ENCODE results near the gene HNRNPUL1.

Gene HNRNPUL1

GRCh38 chr19:41248895-41249294 lies 15.3 kb upstream of the HNRNPUL1 start:
- TF ChIP-seq, protein P1, sequence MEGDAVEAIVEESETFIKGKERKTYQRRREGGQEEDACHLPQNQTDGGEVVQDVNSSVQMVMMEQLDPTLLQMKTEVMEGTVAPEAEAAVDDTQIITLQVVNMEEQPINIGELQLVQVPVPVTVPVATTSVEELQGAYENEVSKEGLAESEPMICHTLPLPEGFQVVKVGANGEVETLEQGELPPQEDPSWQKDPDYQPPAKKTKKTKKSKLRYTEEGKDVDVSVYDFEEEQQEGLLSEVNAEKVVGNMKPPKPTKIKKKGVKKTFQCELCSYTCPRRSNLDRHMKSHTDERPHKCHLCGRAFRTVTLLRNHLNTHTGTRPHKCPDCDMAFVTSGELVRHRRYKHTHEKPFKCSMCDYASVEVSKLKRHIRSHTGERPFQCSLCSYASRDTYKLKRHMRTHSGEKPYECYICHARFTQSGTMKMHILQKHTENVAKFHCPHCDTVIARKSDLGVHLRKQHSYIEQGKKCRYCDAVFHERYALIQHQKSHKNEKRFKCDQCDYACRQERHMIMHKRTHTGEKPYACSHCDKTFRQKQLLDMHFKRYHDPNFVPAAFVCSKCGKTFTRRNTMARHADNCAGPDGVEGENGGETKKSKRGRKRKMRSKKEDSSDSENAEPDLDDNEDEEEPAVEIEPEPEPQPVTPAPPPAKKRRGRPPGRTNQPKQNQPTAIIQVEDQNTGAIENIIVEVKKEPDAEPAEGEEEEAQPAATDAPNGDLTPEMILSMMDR (conservative IDR thresholded peaks at IDR 0.05): no peak
- no peak for TF ChIP-seq ZFX (IDR thresholded peaks at IDR 0.05)
- H3K27ac ChIP-seq: no peak overlapping the region

GRCh38 chr19:41249707-41250423 lies 14.3 kb upstream of the HNRNPUL1 start:
- no peak overlapping the region for H3K27ac ChIP-seq
- no peak for TF ChIP-seq ZFX (IDR thresholded peaks at IDR 0.05)
- TF ChIP-seq, protein P1 (conservative IDR thresholded peaks at IDR 0.05): no peak

DNA sequence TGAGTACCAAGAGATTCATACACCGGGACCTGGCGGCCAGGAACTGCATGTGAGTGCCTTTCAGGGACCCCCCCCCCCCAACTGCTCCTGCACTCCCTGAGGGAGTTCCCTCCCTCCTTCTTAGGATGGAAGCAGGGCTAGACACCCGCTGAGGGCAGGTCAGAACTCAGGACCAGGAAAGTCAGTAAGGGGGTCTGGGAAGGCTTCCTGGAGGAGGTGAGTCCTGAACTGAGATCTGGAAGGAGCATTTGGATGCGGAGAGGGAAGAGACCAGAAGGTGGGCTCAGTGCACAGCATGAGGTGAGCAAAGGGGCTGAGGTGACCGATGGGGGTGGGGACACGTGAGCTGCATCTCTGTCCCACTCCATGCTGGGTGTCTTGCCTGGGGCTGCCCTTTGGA lies 10.5 kb upstream of the HNRNPUL1 start:
- H3K27ac ChIP-seq: no peak overlapping the region
- TF ChIP-seq, protein P1 (conservative IDR thresholded peaks at IDR 0.05): no peak
- no peak for TF ChIP-seq ZFX (IDR thresholded peaks at IDR 0.05)

DNA sequence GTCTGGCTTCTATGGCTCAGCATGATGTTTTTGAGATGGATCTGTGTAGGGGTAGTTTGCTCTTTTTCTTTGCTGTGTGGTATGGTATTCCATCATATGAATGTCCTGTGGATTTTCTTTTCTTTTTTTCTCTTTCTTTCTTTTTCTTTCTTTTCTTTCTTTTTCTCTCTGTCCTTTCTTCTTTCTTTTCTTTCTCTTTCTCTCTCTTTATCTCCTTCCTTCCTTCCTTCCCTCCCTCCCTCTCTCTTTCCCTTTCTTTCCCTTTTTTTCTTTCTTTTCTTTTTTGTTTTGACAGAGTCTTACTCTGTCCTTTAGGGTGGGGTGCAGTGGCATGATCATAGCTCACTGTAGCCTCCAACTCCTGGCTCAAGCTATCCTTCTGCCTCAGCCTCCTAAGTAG lies 9.0 kb upstream of the HNRNPUL1 start:
- TF ChIP-seq, protein P1 (conservative IDR thresholded peaks at IDR 0.05): no peak
- no peak for TF ChIP-seq ZFX (IDR thresholded peaks at IDR 0.05)
- no peak overlapping the region for H3K27ac ChIP-seq

DNA sequence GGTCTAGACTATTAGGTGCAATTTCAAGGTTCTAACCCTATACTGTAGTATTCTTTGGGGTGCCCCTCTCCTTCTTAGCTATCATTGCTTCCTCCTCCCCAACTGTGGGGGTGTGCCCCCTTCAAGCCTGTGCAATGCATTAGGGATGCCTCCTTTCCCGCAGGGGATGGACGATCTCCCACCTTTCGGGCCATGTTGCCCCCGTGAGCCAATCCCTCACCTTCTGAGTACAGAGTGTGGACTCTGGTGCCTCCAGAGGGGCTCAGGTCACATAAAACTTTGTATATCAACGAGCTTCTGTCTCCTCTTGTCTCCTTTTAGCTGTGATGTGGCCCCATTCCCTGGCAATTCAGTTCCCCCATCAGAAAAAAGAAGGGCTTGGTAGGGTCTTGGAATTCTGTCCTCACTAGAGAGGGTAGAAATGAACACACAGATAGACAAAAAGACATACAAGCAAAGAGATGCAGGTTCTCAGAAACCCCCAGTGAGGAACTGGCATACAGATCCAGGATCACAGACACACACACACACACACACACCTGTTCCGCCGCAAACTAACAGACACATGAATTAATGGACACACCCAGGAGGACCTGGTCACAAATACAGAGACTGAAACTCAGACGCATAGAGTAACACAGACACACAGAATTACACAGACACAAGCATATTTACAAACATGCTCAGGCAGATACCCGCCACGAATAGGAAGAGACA lies 2.5 kb upstream of the HNRNPUL1 start:
- peak overlapping the region; percentile 87; the same call in 1 of the 2 replicates for H3K27ac ChIP-seq
- no peak for TF ChIP-seq ZFX (IDR thresholded peaks at IDR 0.05)
- TF ChIP-seq, protein P1 (conservative IDR thresholded peaks at IDR 0.05): no peak

DNA sequence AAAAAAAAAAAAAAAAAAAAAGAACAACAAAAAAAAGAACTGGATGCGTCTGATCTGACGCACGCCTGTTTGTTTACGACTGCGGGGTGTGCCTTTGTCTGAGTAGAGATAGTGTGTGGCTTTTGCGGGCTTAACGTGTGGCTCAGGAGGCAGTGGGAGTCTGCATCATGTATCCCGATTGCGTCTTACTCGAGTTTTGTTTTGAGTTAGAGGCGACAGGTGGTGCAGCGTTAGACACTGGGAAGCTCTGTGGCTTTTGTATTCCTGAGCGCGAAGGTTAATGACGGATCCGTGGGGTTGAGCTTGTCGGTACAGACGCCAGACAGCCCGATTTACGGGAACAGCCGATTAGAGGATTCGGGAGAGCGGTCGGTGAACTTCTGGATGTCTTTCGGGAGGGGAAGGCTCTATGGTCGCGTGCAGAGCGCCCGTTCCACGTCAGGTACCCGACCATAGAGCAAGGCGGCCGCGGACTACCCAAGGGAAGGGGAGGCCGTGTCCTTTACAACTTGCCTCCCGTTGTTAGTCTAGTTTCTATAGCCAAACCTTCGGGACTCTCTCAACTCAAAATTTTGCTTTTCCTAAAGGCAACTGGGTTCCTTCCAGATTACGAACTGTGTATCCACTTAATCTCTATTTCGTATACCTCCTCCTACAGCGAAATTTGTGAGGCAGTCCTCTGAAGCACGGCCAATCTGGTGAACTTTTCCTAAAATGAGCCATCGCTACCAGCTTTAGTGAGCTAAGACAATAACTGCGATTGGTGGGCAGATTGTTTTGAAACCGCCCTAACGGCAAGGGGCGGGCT lies 926 bp upstream of the HNRNPUL1 start:
- TF ChIP-seq, protein P1 (conservative IDR thresholded peaks at IDR 0.05): no peak
- TF ChIP-seq ZFX (IDR thresholded peaks at IDR 0.05): no peak
- peak overlapping the region; percentile 87 for H3K27ac ChIP-seq

All from C4-2B (cell line).